Endodermal cell (in vitro differentiated cells): ENCODE data around the gene SLC44A1. TPM values are rescaled to one million over a fixed set of nuclear protein-coding genes. Genes with fewer than 3 reads are reported as not detected.

Experiments used
- DNase-seq: peaks from one replicate; pipeline ENCODE4 v3.0.0-alpha.2; 2017
- H3K27ac ChIP-seq: 2 replicates; pipeline ENCODE4 v1.5.1; 2013; ENCODE audit warnings: mild to moderate bottlenecking, low read depth, low read length, moderate library complexity
- H3K27me3 ChIP-seq: 2 replicates; pipeline ENCODE4 v1.6.1; 2013; ENCODE audit warnings: mild to moderate bottlenecking, low read length, moderate library complexity; ENCODE audit not compliant: insufficient read depth, control insufficient read depth, poor library complexity, severe bottlenecking
- H3K36me3 ChIP-seq: 2 replicates; pipeline ENCODE4 v1.7.0; 2013; ENCODE audit warnings: mild to moderate bottlenecking, low read length, moderate library complexity; ENCODE audit not compliant: control insufficient read depth, insufficient read depth
- H3K4me1 ChIP-seq: one replicate; pipeline ENCODE4 v1.7.0; 2013; ENCODE audit warnings: low read length; ENCODE audit not compliant: control insufficient read depth, insufficient read depth
- H3K4me3 ChIP-seq: 2 replicates; pipeline ENCODE4 v1.5.1; 2013; ENCODE audit warnings: mild to moderate bottlenecking, low read length, moderate library complexity
- H3K9ac ChIP-seq: 2 replicates; pipeline ENCODE4 v1.6.1; 2013; ENCODE audit warnings: mild to moderate bottlenecking, low read length, moderate library complexity; ENCODE audit not compliant: poor library complexity, severe bottlenecking; ENCODE audit errors: extremely low read depth
- H3K9me3 ChIP-seq: 2 replicates; pipeline ENCODE4 v1.6.1; 2013; ENCODE audit warnings: mild to moderate bottlenecking, low read length, moderate library complexity; ENCODE audit not compliant: control insufficient read depth
- H3K27ac Mint-ChIP-seq: 2 replicates; pipeline ENCODE4 v1.8.0; 2020; ENCODE audit warnings: mixed read lengths
- H3K27me3 Mint-ChIP-seq: 2 replicates; pipeline ENCODE4 v1.8.0; 2021; ENCODE audit warnings: mild to moderate bottlenecking, mixed read lengths; ENCODE audit not compliant: insufficient read depth
- H3K36me3 Mint-ChIP-seq: 2 replicates; pipeline ENCODE4 v1.8.0; 2020; ENCODE audit warnings: low read depth, mixed read lengths
- H3K4me1 Mint-ChIP-seq: 2 replicates; pipeline ENCODE4 v1.8.0; 2020; ENCODE audit warnings: mixed read lengths
- H3K4me3 Mint-ChIP-seq: 2 replicates; pipeline ENCODE4 v1.8.0; 2020; ENCODE audit warnings: mild to moderate bottlenecking, moderate library complexity, mixed read lengths
- H3K9me3 Mint-ChIP-seq: 2 replicates; pipeline ENCODE4 v1.8.0; 2020; ENCODE audit warnings: mild to moderate bottlenecking, mixed read lengths
- WGBS, 2 experiments: methylation state at CpG; one replicate each; pipeline versions ENCODE4 v1.1.5 to v1.1.7; 2013; ENCODE audit warnings: missing lambda C conversion rate in 2 of 2, mixed read lengths in 1 of 2; ENCODE audit not compliant: insufficient coverage in 1 of 2, insufficient read length in 1 of 2; 5-methylcytosine and 5-hydroxymethylcytosine counted together
- total RNA-seq, 2 donors: library from RNA; stranded (reverse); fragmentation: NEBNext Ultra II Directional in 1 of 2; extraction: Animal tissue kit (Norgen Biotek cat#: 25700) in 1 of 2; gene quantifications; 2 replicates in 1 of 2; 3 replicates in 1 of 2; pipeline ENCODE4 v1.2.1, GENCODE V29; 2021
- TF ChIP-seq, protein P1 (sequence below): fragments of 200-600 bp; sonication (generic); conservative IDR thresholded peaks from 2 replicates; pipeline ENCODE4 v1.5.0; 2021; ENCODE audit warnings: antibody characterized with exemption, mild to moderate bottlenecking

Gene SLC44A1
- total RNA-seq, 2 donors from 2014 or later: 69.7 to 73.4 TPM

DNA sequence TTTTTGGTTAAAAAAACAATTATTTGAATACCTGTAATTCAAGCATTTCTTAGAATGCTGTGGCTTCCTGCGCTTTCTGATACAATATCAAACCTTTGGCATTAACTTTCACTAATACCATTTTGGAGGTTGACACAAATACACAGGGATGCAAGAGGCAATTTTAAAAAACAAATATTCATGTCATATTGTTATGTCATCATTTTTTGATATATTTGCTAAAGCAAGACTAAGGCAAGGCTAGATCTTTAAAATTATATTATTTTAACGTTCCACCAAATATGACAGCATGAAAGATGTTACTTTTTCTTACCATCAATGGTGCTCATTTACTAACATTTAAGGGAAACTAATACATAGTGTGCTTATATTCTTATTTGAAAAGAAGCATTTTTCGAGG, 110.0 kb downstream of the SLC44A1 start:
- no peaks in the 10 kb centered on the region for H3K4me1 Mint-ChIP-seq
- Histone ChIP-seq H3K9me3 (no peaks in the 10 kb centered on the region), H3K4me1 (no peaks in the 10 kb centered on the region), H3K27me3 (no peaks in the 10 kb centered on the region), H3K27ac (no peak overlapping the region), H3K4me3 (no peak overlapping the region), H3K36me3 (peaks cover 24% of the 10 kb centered on the region), H3K9ac (no peak overlapping the region)
- peaks cover 11% of the 10 kb centered on the region for H3K36me3 Mint-ChIP-seq
- H3K9me3 Mint-ChIP-seq: no peaks in the 10 kb centered on the region
- no peak for DNase-seq
- 100% methylated on average over 1 to 3 of the region's 3 CpGs for WGBS, 2 experiments
- no peak overlapping the region for H3K27ac Mint-ChIP-seq
- H3K27me3 Mint-ChIP-seq: no peaks in the 10 kb centered on the region
- TF ChIP-seq, protein P1, sequence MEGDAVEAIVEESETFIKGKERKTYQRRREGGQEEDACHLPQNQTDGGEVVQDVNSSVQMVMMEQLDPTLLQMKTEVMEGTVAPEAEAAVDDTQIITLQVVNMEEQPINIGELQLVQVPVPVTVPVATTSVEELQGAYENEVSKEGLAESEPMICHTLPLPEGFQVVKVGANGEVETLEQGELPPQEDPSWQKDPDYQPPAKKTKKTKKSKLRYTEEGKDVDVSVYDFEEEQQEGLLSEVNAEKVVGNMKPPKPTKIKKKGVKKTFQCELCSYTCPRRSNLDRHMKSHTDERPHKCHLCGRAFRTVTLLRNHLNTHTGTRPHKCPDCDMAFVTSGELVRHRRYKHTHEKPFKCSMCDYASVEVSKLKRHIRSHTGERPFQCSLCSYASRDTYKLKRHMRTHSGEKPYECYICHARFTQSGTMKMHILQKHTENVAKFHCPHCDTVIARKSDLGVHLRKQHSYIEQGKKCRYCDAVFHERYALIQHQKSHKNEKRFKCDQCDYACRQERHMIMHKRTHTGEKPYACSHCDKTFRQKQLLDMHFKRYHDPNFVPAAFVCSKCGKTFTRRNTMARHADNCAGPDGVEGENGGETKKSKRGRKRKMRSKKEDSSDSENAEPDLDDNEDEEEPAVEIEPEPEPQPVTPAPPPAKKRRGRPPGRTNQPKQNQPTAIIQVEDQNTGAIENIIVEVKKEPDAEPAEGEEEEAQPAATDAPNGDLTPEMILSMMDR: no peak
- H3K4me3 Mint-ChIP-seq: no peak overlapping the region

DNA sequence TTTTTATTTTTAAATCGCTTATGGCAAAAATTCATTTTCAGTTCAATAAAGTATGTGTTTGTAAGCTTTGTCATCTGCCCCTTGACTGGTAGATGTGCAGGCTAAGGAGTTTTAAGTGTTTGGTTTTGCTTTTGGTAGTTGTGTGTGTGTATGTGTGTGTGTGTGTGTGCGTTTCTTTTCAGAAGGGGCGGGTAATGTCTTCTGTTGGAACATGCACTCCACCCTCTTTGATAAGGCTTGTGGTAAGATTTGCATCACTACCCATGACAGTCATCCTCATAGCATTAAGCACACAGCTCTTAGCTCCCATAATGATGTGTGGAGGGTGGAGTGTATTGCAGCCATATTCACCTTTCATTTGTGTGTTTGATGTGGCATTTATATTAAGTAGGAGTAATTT, 111.3 kb downstream of the SLC44A1 start:
- Histone ChIP-seq H3K9ac (no peak overlapping the region), H3K4me3 (no peak overlapping the region), H3K36me3 (peaks cover 22% of the 10 kb centered on the region), H3K9me3 (no peaks in the 10 kb centered on the region), H3K27me3 (no peaks in the 10 kb centered on the region), H3K4me1 (peaks cover 5% of the 10 kb centered on the region), H3K27ac (no peak overlapping the region)
- no peak overlapping the region for H3K4me3 Mint-ChIP-seq
- peaks cover 6% of the 10 kb centered on the region for H3K4me1 Mint-ChIP-seq
- no peak overlapping the region for H3K27ac Mint-ChIP-seq
- no peak for DNase-seq
- H3K9me3 Mint-ChIP-seq: no peaks in the 10 kb centered on the region
- H3K27me3 Mint-ChIP-seq: no peaks in the 10 kb centered on the region
- WGBS, 2 experiments: 100% methylated on average over 1 to 3 of the region's 3 CpGs
- TF ChIP-seq, protein P1: no peak
- H3K36me3 Mint-ChIP-seq: peaks cover 13% of the 10 kb centered on the region

DNA sequence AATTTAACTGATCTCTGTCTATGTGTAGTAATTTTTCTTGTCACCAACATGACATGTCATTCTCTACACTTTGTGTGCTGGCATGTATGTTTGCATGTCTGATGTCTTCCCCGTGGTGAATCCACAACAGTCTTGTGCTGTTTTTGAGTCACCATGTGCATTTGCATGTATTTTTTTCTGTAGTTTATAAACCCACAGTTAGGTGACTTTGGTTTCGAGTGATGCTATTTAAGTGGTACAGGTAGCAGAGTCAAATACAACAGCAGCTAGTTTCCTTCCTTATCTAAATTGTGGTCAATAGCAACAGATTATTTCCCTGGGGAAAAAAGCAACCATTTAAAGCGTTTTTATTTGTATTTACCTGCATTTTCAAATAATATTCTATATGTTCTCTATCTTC, 113.5 kb downstream of the SLC44A1 start:
- Histone ChIP-seq H3K27me3 (no peaks in the 10 kb centered on the region), H3K9me3 (no peaks in the 10 kb centered on the region), H3K27ac (no peak overlapping the region), H3K4me3 (no peak overlapping the region), H3K36me3 (peaks cover 35% of the 10 kb centered on the region), H3K9ac (no peak overlapping the region), H3K4me1 (peaks cover 5% of the 10 kb centered on the region)
- H3K27ac Mint-ChIP-seq: no peak overlapping the region
- H3K9me3 Mint-ChIP-seq: no peaks in the 10 kb centered on the region
- H3K27me3 Mint-ChIP-seq: no peaks in the 10 kb centered on the region
- peaks cover 27% of the 10 kb centered on the region for H3K36me3 Mint-ChIP-seq
- H3K4me1 Mint-ChIP-seq: peaks cover 6% of the 10 kb centered on the region
- no peak for DNase-seq
- TF ChIP-seq, protein P1: no peak
- H3K4me3 Mint-ChIP-seq: no peak overlapping the region
- WGBS, 2 experiments: 89 to 96% methylated on average over 1 to 3 of the region's 3 CpGs
